Activated CD4-positive, alpha-beta T cell treated with anti-CD3 and anti-CD28 coated beads, Interleukin-2, amount 50 U/mL, for 24 hours (primary cell): ENCODE measurements around the gene TCEAL4.
"Not testable (repeated sequence)": the region's sequence is repeated elsewhere in the genome, so short reads cannot be mapped to it uniquely, and the experiment has no call there.

Source experiments
- DNase-seq, 2 donors: peaks; one replicate each; pipeline ENCODE4 v3.0.0-alpha.2; 2020; ENCODE audit warnings: low read depth in 1 of 2, low spot score in 1 of 2

The TCEAL4 gene

GRCh38 chrX:103586659-103587058 lies 1.3 kb downstream of the TCEAL4 start:
- DNase-seq, result no peak

DNA sequence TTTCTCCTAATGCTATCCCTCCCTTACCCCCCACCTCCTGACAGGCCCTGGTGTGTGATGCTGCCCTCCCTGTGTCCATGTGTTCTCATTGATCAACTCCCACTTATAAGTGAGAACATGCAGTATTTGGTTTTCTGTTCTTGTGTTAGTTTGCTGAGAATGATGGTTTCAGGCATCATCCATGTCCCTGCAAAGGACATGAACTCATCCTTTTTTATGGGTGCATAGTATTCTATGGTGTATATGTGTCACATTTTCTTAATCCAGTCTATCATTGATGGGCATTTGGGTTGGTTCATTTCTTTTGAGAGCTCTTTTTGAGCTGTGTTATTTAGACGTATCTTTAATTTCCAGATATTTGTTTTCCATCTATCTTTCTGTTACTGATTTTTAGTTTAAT lies 7.0 kb downstream of the TCEAL4 start:
- not testable (repeated sequence) for DNase-seq

GRCh38 chrX:103595202-103595601 lies 9.9 kb downstream of the TCEAL4 start:
- not testable (repeated sequence) for DNase-seq

- no peak for DNase-seq
Observed at GRCh38 chrX:103607364-103608305, 22.3 kb downstream of the TCEAL4 start, which contains the start of gene TCEAL3. Gene TCEAL3 (plus strand): TSS chrX:103607963. CDS start chrX:103609065, 1,102 bp downstream.

DNA sequence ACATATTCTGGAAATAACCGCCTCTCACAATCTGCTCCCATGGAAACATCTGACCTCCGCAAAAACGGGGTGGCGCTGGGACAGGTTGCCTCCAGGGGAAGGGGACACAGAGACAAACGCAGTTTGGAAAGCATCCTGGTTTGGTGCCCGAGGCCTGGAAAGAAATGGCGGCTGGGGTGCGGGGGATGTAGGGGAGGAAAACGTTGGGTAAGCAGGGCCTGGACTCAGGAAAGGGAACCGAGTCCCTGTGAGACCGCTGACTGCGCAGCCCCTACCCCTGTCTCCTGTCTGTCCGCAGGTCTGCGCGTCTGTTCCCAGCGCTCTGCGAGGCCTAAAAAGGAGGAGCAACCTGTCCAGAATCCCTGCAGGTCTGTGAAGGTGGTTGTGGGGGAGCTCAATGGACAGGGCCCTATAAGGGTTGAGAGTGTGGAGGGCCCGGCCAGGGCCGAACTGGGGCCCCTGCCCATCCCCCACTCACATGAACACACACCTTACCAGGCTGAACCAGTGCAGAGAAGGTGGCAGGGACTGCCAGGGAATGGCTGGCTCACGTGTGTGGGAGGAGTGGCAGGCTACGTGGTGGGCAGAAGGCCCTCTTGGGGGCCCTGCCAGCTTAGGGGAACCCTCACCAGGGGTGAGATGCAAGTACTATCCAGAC lies 23.1 kb downstream of the TCEAL4 start:
- DNase-seq, result no peak

DNA sequence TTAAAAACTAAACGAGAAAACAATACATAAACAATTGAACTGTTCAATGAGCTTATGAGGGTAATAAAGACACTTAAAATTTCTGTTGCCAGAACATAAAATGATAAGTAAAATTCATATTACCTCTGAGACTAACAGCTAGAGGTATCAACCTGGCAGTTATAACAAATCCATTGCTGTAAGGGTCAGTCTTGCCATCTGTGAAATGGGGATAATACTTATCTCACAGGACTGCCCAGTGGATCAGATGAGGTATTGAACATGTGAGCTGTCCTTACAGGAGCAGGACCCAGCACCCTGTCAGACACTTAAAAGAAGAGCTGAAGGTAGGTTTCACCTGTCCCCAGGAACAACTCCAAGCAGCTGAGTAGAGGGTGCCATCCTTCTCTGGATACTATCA lies 25.0 kb downstream of the TCEAL4 start:
- DNase-seq, result no peak

DNA sequence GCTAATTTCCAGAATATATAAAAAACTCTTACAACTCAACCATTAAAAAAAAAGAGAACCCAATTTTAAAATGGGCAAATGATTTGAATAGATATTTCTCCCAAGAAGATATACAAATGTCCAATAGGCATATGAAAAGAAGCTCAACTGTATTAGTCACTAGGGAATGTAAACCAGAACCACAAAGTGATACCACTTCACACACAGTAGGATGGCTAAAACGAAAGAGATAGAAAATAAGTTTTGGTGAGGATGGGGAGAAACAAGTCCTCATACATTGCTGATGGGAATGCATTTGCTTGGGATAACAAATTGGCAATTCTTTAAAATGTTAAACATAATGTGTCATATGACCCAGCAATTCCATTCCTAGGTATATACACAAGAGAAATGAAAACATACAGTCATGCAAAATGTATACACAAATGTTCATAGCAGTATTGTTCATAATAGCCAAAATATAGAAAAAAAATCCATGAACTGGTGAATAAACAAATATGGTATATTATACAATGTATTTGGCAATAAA lies 28.1 kb downstream of the TCEAL4 start:
- DNase-seq, result no peak

DNA sequence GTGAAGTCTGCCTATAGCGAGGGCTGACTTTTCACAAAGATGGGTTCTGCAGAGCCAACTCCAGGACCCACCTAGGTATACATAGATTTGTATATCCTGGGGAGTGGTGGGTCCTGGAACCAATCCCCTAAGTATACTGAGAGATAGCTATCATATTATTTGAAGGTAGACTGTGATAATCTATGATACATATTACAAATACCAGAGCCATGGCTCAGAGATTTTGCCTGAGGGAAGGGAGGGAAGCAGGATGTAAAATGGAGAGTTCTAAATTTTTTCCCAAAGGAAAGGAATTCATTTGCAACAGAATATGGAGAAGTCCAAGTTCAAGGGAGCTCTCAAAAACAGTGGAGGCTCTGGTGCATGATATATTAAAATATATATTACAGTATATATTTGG lies 29.7 kb downstream of the TCEAL4 start:
- no peak for DNase-seq

DNA sequence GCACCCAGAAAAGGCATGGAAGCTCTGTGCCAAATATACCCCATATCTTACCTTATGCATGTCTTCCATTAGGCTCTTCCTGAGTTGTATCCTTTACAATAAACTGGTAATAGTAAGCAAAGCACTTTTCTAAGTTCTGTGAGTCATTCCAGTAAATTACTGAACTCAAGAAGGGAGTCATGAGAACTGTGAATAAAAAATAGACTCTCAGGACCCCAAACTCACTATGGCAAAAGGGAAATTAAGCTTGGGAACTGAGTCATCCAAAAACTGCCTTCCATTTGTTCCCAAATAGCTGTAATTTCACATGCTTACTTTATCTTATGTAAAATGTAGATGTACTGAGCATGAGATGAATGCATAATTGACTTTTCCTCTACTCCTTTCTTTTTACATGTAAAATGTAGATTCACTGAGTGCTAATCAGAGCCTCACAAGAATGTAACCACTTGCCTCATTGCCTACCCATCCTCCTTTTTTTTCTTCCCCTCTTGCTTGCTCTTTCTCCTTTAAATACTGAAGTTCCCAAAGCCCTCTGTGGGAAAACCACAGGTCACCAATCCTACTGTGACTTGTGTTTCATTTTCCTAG lies 30.6 kb downstream of the TCEAL4 start:
- no peak for DNase-seq

DNA sequence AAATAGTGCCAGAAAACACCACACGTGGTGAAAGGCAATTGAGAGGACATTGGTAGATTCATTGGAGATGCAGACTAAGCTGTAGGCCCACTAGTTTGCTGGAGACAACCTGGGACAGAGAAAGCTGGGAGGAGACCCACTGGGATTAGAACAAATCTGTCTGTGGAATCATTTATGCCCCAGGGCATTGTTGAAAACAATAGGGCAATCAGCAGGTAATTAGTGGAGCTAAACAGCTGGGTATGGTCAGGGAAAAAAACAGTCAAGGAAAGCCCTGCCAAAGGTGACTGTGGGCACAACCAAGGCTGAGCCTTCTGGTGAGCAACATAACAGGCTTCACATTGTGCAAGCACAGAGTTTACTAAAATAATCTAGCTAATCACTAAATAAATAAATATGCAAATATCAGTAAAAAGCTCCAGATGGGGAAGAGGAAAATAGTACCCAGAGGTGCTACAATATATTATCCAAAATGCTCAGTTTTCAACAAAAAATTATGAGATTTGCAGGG lies 31.4 kb downstream of the TCEAL4 start:
- DNase-seq, result no peak

DNA sequence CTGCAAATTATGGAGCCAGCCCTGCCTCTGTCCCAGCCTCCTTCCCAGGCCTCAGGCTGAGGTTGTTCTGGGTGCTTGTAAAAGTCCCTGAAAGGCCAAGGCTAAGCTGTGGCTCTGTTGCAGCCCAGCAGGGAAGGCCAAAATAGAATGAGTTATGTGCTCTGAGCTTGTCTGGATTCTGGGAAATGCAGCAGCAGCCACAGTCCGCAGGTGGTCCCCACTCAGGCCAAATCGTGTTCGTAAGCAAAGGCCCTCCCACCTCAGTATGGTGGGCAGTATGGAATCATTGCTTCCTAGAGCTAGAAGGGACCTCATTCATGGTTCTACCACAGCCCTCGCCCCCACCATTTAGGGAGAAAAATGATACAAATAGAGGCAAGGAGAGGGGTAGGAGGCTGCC lies 38.8 kb downstream of the TCEAL4 start:
- DNase-seq, result no peak

- no peak for DNase-seq
Observed at GRCh38 chrX:103626855-103627254, 41.5 kb downstream of the TCEAL4 start.

DNA sequence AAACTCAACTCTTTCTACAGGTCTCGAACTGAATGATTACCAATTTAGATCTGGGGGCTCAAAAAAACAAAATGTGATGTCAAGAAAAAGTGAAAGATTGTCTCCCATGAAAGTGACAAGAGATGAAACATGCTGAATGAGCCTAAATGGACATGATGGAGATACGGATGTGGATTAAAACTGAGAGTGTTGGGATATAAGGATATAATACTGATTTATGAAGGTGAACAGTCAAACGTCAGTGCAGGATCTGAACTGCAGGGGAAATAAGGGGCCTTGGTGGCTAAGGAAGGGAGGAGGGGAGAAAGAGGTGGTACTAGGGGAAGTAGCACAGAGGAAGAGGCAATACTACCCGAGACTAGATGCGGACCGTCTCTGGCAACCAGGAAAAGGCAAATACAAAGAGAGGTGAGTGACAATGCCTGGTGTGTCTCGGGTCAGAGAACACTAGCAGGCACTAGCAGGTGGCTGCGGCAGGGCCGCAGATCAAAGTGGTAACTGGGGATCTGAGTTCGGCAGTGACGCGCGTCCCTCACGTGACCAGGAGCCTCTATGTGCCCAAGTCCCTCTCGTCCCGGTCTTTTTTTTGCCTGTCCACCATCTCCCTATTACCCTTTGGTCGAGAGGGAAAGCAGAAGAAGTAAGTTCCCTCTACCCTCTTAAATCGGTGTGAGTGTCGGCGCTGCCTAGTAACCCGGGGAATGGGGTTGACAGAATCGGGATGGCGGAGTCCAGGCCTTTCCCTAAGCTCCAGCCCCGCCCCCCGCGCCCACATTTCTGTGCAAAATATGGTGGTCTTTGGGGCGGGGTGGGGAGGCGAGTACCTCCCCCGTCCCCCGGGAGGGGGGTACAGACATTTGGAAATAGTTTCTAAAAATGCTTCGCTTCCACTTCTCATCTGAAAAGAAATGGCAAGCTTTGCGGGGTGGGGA lies 43.3 kb downstream of the TCEAL4 start, which contains the start of gene TCEAL1:
Gene TCEAL1, plus strand, starts transcription at position 590 of the 932 bp plus-strand sequence. CDS start 942 bp downstream, outside the sequence.
- peak in 1 of 2 donors; percentile 15 for DNase-seq

DNA sequence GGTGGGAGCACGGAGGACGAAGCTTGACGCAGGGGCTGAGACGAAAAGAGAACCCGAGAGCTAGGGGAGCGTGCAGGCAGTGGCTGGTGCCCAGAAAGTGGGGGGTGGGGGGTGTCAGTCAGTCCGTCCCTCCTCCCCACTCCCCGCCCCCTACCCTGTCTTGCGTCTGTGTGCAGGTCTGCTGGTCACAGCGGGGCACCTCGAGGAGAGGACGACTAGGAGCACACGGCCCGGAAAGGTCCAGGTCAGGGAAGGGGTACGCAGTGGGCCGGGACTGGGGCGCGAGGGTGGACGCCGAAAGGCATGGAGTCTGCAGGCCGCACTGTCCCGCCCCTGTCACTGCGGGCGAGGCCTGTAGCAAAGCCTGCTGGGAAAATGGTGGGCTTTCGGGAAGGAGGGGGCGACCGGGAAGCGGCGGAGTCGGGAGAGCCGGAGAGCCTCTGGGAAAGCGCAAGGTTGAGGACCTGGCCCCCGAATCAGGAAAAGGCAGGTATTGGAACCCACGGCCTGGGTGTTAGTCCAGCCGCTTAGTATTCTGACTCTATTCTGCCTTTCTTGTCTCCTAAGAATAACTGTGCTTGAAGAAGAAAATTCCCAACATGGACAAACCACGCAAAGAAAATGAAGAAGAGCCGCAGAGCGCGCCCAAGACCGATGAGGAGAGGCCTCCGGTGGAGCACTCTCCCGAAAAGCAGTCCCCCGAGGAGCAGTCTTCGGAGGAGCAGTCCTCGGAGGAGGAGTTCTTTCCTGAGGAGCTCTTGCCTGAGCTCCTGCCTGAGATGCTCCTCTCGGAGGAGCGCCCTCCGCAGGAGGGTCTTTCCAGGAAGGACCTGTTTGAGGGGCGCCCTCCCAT lies 44.2 kb downstream of the TCEAL4 start:
- no peak for DNase-seq

- no peak for DNase-seq
Observed at GRCh38 chrX:103630171-103630511, 44.8 kb downstream of the TCEAL4 start.

- no peak for DNase-seq
Observed at GRCh38 chrX:103631145-103631544, 45.8 kb downstream of the TCEAL4 start.

- no peak for DNase-seq
Observed at GRCh38 chrX:103635436-103635835, 50.1 kb downstream of the TCEAL4 start.
